MCF 10A (cell line): ENCODE results near the gene HOXC12. TPM values are rescaled to one million over a fixed set of nuclear protein-coding genes. Genes with fewer than 3 reads are reported as not detected.

ENCODE experiments used
- BruUV-seq: library from RNA; stranded (reverse); fragments of 400-500 nt; replicated peaks from 2 replicates; lab custom pipeline; 2021; lab: Mats Ljungman, UMichigan
- CTCF ChIA-PET: fragments of 300-600 bp; sonication (Branson Sonifier 250); formaldehyde crosslinking; extraction: SDS; loops from one replicate; lab custom pipeline; 2021; ENCODE audit warnings: antibody characterized with exemption, inconsistent platforms; lab: Yijun Ruan, JAX
- POLR2A ChIA-PET: fragments of 300-600, 350-650 bp; sonication (Branson Sonifier 250); formaldehyde crosslinking; extraction: SDS; loops from one replicate; lab custom pipeline; 2020; ENCODE audit warnings: antibody characterized with exemption, inconsistent platforms; lab: Yijun Ruan, JAX
- DNase-seq: peaks from one replicate; pipeline ENCODE4 v3.0.0-alpha.2; 2018; ENCODE audit not compliant: unreplicated experiment
- H3K27ac Mint-ChIP-seq: one replicate; pipeline ENCODE4 v1.8.0; 2022; ENCODE audit warnings: mild to moderate bottlenecking, low read depth, mixed read lengths; ENCODE audit not compliant: unreplicated experiment
- H3K27me3 Mint-ChIP-seq: one replicate; pipeline ENCODE4 v1.8.0; 2022; ENCODE audit warnings: mixed read lengths; ENCODE audit not compliant: insufficient read depth, unreplicated experiment
- H3K36me3 Mint-ChIP-seq: one replicate; pipeline ENCODE4 v1.8.0; 2022; ENCODE audit warnings: mild to moderate bottlenecking, moderate library complexity, mixed read lengths; ENCODE audit not compliant: insufficient read depth, unreplicated experiment
- H3K4me1 Mint-ChIP-seq: one replicate; pipeline ENCODE4 v1.8.0; 2022; ENCODE audit warnings: mixed read lengths; ENCODE audit not compliant: insufficient read depth, unreplicated experiment
- H3K4me3 Mint-ChIP-seq: one replicate; pipeline ENCODE4 v1.8.0; 2022; ENCODE audit warnings: mild to moderate bottlenecking, moderate library complexity, mixed read lengths; ENCODE audit not compliant: unreplicated experiment
- H3K9me3 Mint-ChIP-seq: one replicate; pipeline ENCODE4 v1.8.0; 2022; ENCODE audit warnings: mixed read lengths; ENCODE audit not compliant: unreplicated experiment
- CTCF ChIP-seq: fragments of 200-600 bp; IDR thresholded peaks from one replicate; pipeline ENCODE4 v1.8.0; 2022; ENCODE audit warnings: antibody characterized with exemption, mild to moderate bottlenecking; ENCODE audit not compliant: unreplicated experiment
- intact Hi-C: fragments of 100-400 bp; cut with micrococcal nuclease; formaldehyde crosslinking; loops from 2 replicates; pipeline ENCODE4 v1.14.1; 2022
- total RNA-seq: library from RNA; stranded (reverse); gene quantifications from 2 replicates; pipeline ENCODE4 v1.2.3, GENCODE V29; 2022

The HOXC12 gene
- total RNA-seq, 1 experiment from 2014 or later, result not detected

GRCh38 chr12:53960187-53961024 is 5.7 kb downstream of the HOXC12 start:
- H3K4me3 Mint-ChIP-seq, result no peak overlapping the region
- POLR2A ChIA-PET, result no interaction called here
- no peaks in the 10 kb centered on the region for H3K36me3 Mint-ChIP-seq
- no peaks in the 10 kb centered on the region for H3K9me3 Mint-ChIP-seq
- DNase-seq, result no peak
- H3K27me3 Mint-ChIP-seq, result no peaks in the 10 kb centered on the region
- no TSS peak for BruUV-seq
- H3K4me1 Mint-ChIP-seq, result no peaks in the 10 kb centered on the region
- CTCF ChIA-PET, result interaction anchor here (0.7 kb wide), 1 partner anchor 894 kb away, joined by 3 read pairs; no protein-coding TSS in a partner anchor
- intact Hi-C loops, result no loop called here
- no peak overlapping the region for H3K27ac Mint-ChIP-seq
- no peak for TF ChIP-seq CTCF

GRCh38 chr12:53961025-53961761 is 6.5 kb downstream of the HOXC12 start:
- H3K36me3 Mint-ChIP-seq, result no peaks in the 10 kb centered on the region
- ChIA-PET CTCF (interaction anchor here (0.6 kb wide), 2 partner anchors 10 to 27 kb away, joined by 3 to 4 read pairs; no protein-coding TSS in a partner anchor), POLR2A (interaction anchor here (1.1 kb wide), 1 partner anchor 11 kb away, joined by 3 read pairs; no protein-coding TSS in a partner anchor)
- intact Hi-C loops, result no loop called here
- H3K27ac Mint-ChIP-seq, result no peak overlapping the region
- no peak overlapping the region for H3K4me3 Mint-ChIP-seq
- no peaks in the 10 kb centered on the region for H3K27me3 Mint-ChIP-seq
- no TSS peak for BruUV-seq
- no peak for TF ChIP-seq CTCF
- no peak for DNase-seq
- no peaks in the 10 kb centered on the region for H3K4me1 Mint-ChIP-seq
- no peaks in the 10 kb centered on the region for H3K9me3 Mint-ChIP-seq

GRCh38 chr12:53963005-53963404 is 8.3 kb downstream of the HOXC12 start:
- no peak for DNase-seq
- POLR2A ChIA-PET, result interaction anchor here (0.8 kb wide), 1 partner anchor 10 kb away, joined by 3 read pairs; the partner anchor contains the start of gene HOXC11
- CTCF ChIA-PET, result interaction anchor here (0.6 to 1.3 kb wide), 5 partner anchors 9 to 238 kb away, joined by 3 to 4 read pairs (median 3); no protein-coding TSS in a partner anchor

More at GRCh38 chr12:53963005-53963404, 8.3 kb downstream of the HOXC12 start:
- TF ChIP-seq CTCF, result no peak
- H3K4me3 Mint-ChIP-seq, result no peak overlapping the region
- no peaks in the 10 kb centered on the region for H3K9me3 Mint-ChIP-seq
- H3K27me3 Mint-ChIP-seq, result no peaks in the 10 kb centered on the region
- intact Hi-C loops, result no loop called here
- no peak overlapping the region for H3K27ac Mint-ChIP-seq
- no peaks in the 10 kb centered on the region for H3K36me3 Mint-ChIP-seq
- BruUV-seq, result no TSS peak
- no peaks in the 10 kb centered on the region for H3K4me1 Mint-ChIP-seq
